GM18499 (cell line): Measurements from ENCODE around the gene KAT2A.
"Not testable (repeated sequence)": the region's sequence is repeated elsewhere in the genome, so short reads cannot be mapped to it uniquely, and the experiment has no call there.

Experiments
- ATAC-seq: cut with Tn5 transposase; IDR thresholded peaks from one replicate; pipeline ENCODE4 v1.9.1; 2021; ENCODE audit warnings: moderate number of reproducible peaks; ENCODE audit not compliant: insufficient read depth, unreplicated experiment

The KAT2A gene

GRCh38 chr17:42120770-42121769 lies at the start of gene KAT2A:
Gene KAT2A (minus strand): TSS chr17:42121367. CDS start chr17:42121304, 63 bp downstream.
- ATAC-seq: no peak

GRCh38 chr17:42169351-42169750 lies 48.2 kb upstream of the KAT2A start:
- ATAC-seq: no peak

GRCh38 chr17:42167807-42168206 lies 46.6 kb upstream of the KAT2A start:
- ATAC-seq: no peak

GRCh38 chr17:42166196-42166763 lies 45.1 kb upstream of the KAT2A start:
- ATAC-seq: no peak

GRCh38 chr17:42165751-42166150 lies 44.6 kb upstream of the KAT2A start:
- ATAC-seq: no peak

GRCh38 chr17:42163696-42164407 lies 42.7 kb upstream of the KAT2A start:
- ATAC-seq: no peak

- no peak for ATAC-seq
Measured at GRCh38 chr17:42163113-42163512, 41.9 kb upstream of the KAT2A start.

GRCh38 chr17:42160531-42160910 lies 39.4 kb upstream of the KAT2A start:
- ATAC-seq: no peak

- no peak for ATAC-seq
Measured at GRCh38 chr17:42159796-42160530, 38.8 kb upstream of the KAT2A start.

GRCh38 chr17:42155614-42156045 lies 34.5 kb upstream of the KAT2A start:
- ATAC-seq: no peak

- ATAC-seq: no peak
Measured at GRCh38 chr17:42153919-42154742, 33.0 kb upstream of the KAT2A start.

- no peak for ATAC-seq
Measured at GRCh38 chr17:42146911-42147607, 25.9 kb upstream of the KAT2A start.

- not testable (repeated sequence) for ATAC-seq
Measured at GRCh38 chr17:42143138-42143537, 22.0 kb upstream of the KAT2A start.

GRCh38 chr17:42142371-42142896 lies 21.3 kb upstream of the KAT2A start:
- ATAC-seq: no peak

- ATAC-seq: no peak
Measured at GRCh38 chr17:42141382-42141781, 20.2 kb upstream of the KAT2A start.

- not testable (repeated sequence) for ATAC-seq
Measured at GRCh38 chr17:42140690-42141089, 19.5 kb upstream of the KAT2A start.

- no peak for ATAC-seq
Measured at GRCh38 chr17:42138749-42139492, 17.8 kb upstream of the KAT2A start.

GRCh38 chr17:42136654-42137051 lies 15.5 kb upstream of the KAT2A start:
- no peak for ATAC-seq
